ENCODE results near the gene IQSEC2. TPM values are rescaled to one million over a fixed set of nuclear protein-coding genes. Genes with fewer than 3 reads are reported as not detected.

IQSEC2 gene
- total and polyA plus RNA-seq, 4 donors, result 9.0 to 24.6 (median 17.4) TPM

- Histone ChIP-seq H3K36me3 (ENCODE audit: control insufficient read depth in 4 of 4, insufficient read depth in 4 of 4, low read length in 4 of 4) (no peaks in the 10 kb centered on the region), H3K27ac (ENCODE audit: low read depth in 1 of 2, low read length in 1 of 2) (no peak overlapping the region), H3K27me3 (ENCODE audit: control insufficient read depth in 3 of 3, insufficient read depth in 3 of 3, low read length in 2 of 3) (peaks cover 0 to 51% (median 48%) of the 10 kb centered on the region in 3 donors), H3K4me3 (no peak overlapping the region), H3K4me1 (ENCODE audit: control insufficient read depth in 5 of 5, insufficient read depth in 5 of 5, low read length in 5 of 5) (peaks cover 0 to 18% (median 2%) of the 10 kb centered on the region in 5 donors), H3K9ac (ENCODE audit: insufficient read depth in 1 of 2, low read length in 2 of 2) (no peak overlapping the region), H3K9me3 (ENCODE audit: control insufficient read depth in 4 of 4, insufficient read depth in 3 of 4, low read length in 3 of 4) (peaks cover 0 to 6% (median 0%) of the 10 kb centered on the region in 4 donors)
- ATAC-seq (ENCODE audit: insufficient read depth, low FRiP score) (no peak), DNase-seq (no peak)
- 58 to 76% methylated on average over 8 to 10 of the region's 10 CpGs for WGBS, 2 donors
- TF ChIP-seq CTCF (IDR thresholded peaks at IDR 0.05; ENCODE audit: control extremely low read depth, extremely low read depth), result no peak
Measured at GRCh38 chrX:53318766-53319353, 37.5 kb upstream of the IQSEC2 start.

GRCh38 chrX:53317365-53318069, 36.1 kb upstream of the IQSEC2 start:
- H3K4me1 ChIP-seq (ENCODE audit: control insufficient read depth in 5 of 5, insufficient read depth in 5 of 5, low read length in 5 of 5), result peaks cover 0 to 18% (median 2%) of the 10 kb centered on the region in 5 donors
- peaks cover 0 to 47% (median 38%) of the 10 kb centered on the region in 3 donors for H3K27me3 ChIP-seq (ENCODE audit: control insufficient read depth in 3 of 3, insufficient read depth in 3 of 3, low read length in 2 of 3)
- peak; percentile 72 for TF ChIP-seq CTCF (IDR thresholded peaks at IDR 0.05; ENCODE audit: control extremely low read depth, extremely low read depth)
- no peak overlapping the region for H3K27ac ChIP-seq (ENCODE audit: low read depth in 1 of 2, low read length in 1 of 2)
- H3K9ac ChIP-seq (ENCODE audit: insufficient read depth in 1 of 2, low read length in 2 of 2), result no peak overlapping the region
- H3K36me3 ChIP-seq (ENCODE audit: control insufficient read depth in 4 of 4, insufficient read depth in 4 of 4, low read length in 4 of 4), result no peaks in the 10 kb centered on the region
- ATAC-seq (ENCODE audit: insufficient read depth, low FRiP score), result no peak
- 8% methylated on average over 9 to 10 of the region's 10 CpGs for WGBS, 2 donors
- DNase-seq, result peak; percentile 54 to 72 (median 71)
- peaks cover 0 to 3% (median 0%) of the 10 kb centered on the region in 4 donors for H3K9me3 ChIP-seq (ENCODE audit: control insufficient read depth in 4 of 4, insufficient read depth in 3 of 4, low read length in 3 of 4)
- no peak overlapping the region for H3K4me3 ChIP-seq

GRCh38 chrX:53316860-53317237, 35.5 kb upstream of the IQSEC2 start:
- TF ChIP-seq CTCF (IDR thresholded peaks at IDR 0.05; ENCODE audit: control extremely low read depth, extremely low read depth), result no peak
- H3K4me1 ChIP-seq (ENCODE audit: control insufficient read depth in 5 of 5, insufficient read depth in 5 of 5, low read length in 5 of 5), result peaks cover 0 to 18% (median 2%) of the 10 kb centered on the region in 5 donors
- no peaks in the 10 kb centered on the region for H3K36me3 ChIP-seq (ENCODE audit: control insufficient read depth in 4 of 4, insufficient read depth in 4 of 4, low read length in 4 of 4)
- H3K9ac ChIP-seq (ENCODE audit: insufficient read depth in 1 of 2, low read length in 2 of 2), result no peak overlapping the region
- no peak for DNase-seq
- WGBS, 2 donors, result 47 to 63% methylated on average over 6 of the region's 6 CpGs
- H3K9me3 ChIP-seq (ENCODE audit: control insufficient read depth in 4 of 4, insufficient read depth in 3 of 4, low read length in 3 of 4), result peaks cover 0 to 3% (median 0%) of the 10 kb centered on the region in 4 donors
- H3K27ac ChIP-seq (ENCODE audit: low read depth in 1 of 2, low read length in 1 of 2), result no peak overlapping the region
- peaks cover 0 to 43% (median 36%) of the 10 kb centered on the region in 3 donors for H3K27me3 ChIP-seq (ENCODE audit: control insufficient read depth in 3 of 3, insufficient read depth in 3 of 3, low read length in 2 of 3)
- no peak for ATAC-seq (ENCODE audit: insufficient read depth, low FRiP score)
- H3K4me3 ChIP-seq, result no peak overlapping the region
